Tibial nerve (tissue), 4 donors: Measurements from ENCODE around the gene NDUFS8. TPM values are rescaled to one million over a fixed set of nuclear protein-coding genes. Genes with fewer than 3 reads are reported as not detected.

Experiments
- DNase-seq, 2 donors: peaks; one replicate each; pipeline ENCODE4 v3.0.0-alpha.2; 2019; ENCODE audit warnings: low spot score in 2 of 2
- H3K27ac ChIP-seq, 4 donors: fragments of 200-600 bp; sonication (generic) in 3 of 4; one replicate each; pipeline ENCODE4 v1.5.1; 2017 to 2019; ENCODE audit warnings: mild to moderate bottlenecking in 1 of 4
- H3K27me3 ChIP-seq, 2 donors: fragments of 200-600 bp; sonication (generic) in 1 of 2; one replicate each; pipeline versions ENCODE4 v1.5.1 to v1.6.0; 2017 to 2019
- H3K36me3 ChIP-seq, 3 donors: fragments of 200-600 bp; sonication (generic); one replicate each; pipeline ENCODE4 v1.5.1; 2018 to 2019
- H3K4me1 ChIP-seq, 4 donors: fragments of 200-600 bp; sonication (generic) in 3 of 4; one replicate each; pipeline ENCODE4 v1.5.1; 2017 to 2019
- H3K4me3 ChIP-seq, 4 donors: fragments of 200-600 bp; sonication (generic) in 3 of 4; one replicate each; pipeline ENCODE4 v1.5.1; 2017 to 2019; ENCODE audit warnings: mild to moderate bottlenecking in 1 of 4, moderate library complexity in 1 of 4
- H3K9me3 ChIP-seq, 4 donors: fragments of 200-600 bp; sonication (generic) in 3 of 4; one replicate each; pipeline ENCODE4 v1.5.1; 2017 to 2019
- CTCF ChIP-seq, 5 experiments: fragments of 200-600 bp in 3 of 5; fragments of 450-650 bp in 2 of 5; sonication (generic) in 3 of 5; IDR thresholded peaks; one replicate each; pipeline ENCODE4 v1.5.1; 2016 to 2019; ENCODE audit warnings: antibody characterized with exemption in 5 of 5, mild to moderate bottlenecking in 3 of 5, moderate library complexity in 2 of 5
- EP300 ChIP-seq, 2 donors: sonication (generic); formaldehyde crosslinking; IDR thresholded peaks; one replicate each; pipeline ENCODE4 v1.6.1; 2017; ENCODE audit warnings: antibody characterized with exemption in 2 of 2, mild to moderate bottlenecking in 1 of 2
- POLR2A ChIP-seq, 2 donors: fragments of 450-650 bp; IDR thresholded peaks; one replicate each; pipeline ENCODE4 v1.6.1; 2017; ENCODE audit warnings: antibody characterized with exemption in 2 of 2, mild to moderate bottlenecking in 2 of 2, moderate library complexity in 2 of 2
- WGBS, 2 donors: methylation state at CpG; one replicate each; pipeline ENCODE4 v1.1.5; 2018; 5-methylcytosine and 5-hydroxymethylcytosine counted together
- total RNA-seq, 4 donors: library from RNA; depleted of rRNA; stranded (reverse); fragments of >200 nt; gene quantifications; one replicate each; pipeline ENCODE4 v1.1.0, GENCODE V29; 2016

Gene NDUFS8
- total RNA-seq, 4 donors from 2014 or later = 143 to 205 (median 180) TPM

GRCh38 chr11:68026391-68027105 is 3.9 kb upstream of the NDUFS8 start:
- Histone ChIP-seq H3K9me3 (peaks cover 0 to 22% (median 0%) of the 10 kb centered on the region in 4 donors), H3K27me3 (no peaks in the 10 kb centered on the region), H3K36me3 (peaks cover 0 to 68% (median 0%) of the 10 kb centered on the region in 3 donors), H3K4me3 (no peak overlapping the region), H3K27ac (no peak overlapping the region), H3K4me1 (peaks cover 0 to 16% (median 8%) of the 10 kb centered on the region in 4 donors)
- TF ChIP-seq EP300 (IDR thresholded peaks at IDR 0.05) (no peak), CTCF (IDR thresholded peaks at IDR 0.05) (no peak), POLR2A (IDR thresholded peaks at IDR 0.05) (no peak)
- 86 to 88% methylated on average over 14 to 18 of the region's 18 CpGs for WGBS, 2 donors
- no peak for DNase-seq

- H3K36me3 ChIP-seq = peaks cover 0 to 61% (median 0%) of the 10 kb centered on the region in 3 donors
- no peak overlapping the region for H3K27ac ChIP-seq
- peaks cover 0 to 22% (median 0%) of the 10 kb centered on the region in 4 donors for H3K9me3 ChIP-seq
- TF ChIP-seq EP300 (IDR thresholded peaks at IDR 0.05) (no peak), POLR2A (IDR thresholded peaks at IDR 0.05) (no peak), CTCF (IDR thresholded peaks at IDR 0.05) (no peak)
- no peak for DNase-seq
- no peak overlapping the region for H3K4me3 ChIP-seq
- peaks cover 0 to 27% (median 16%) of the 10 kb centered on the region in 4 donors for H3K4me1 ChIP-seq
- WGBS, 2 donors = 89 to 94% methylated on average over 20 to 21 of the region's 21 CpGs
- H3K27me3 ChIP-seq = no peaks in the 10 kb centered on the region
Observed at GRCh38 chr11:68027667-68028066, 2.8 kb upstream of the NDUFS8 start.

- 87 to 89% methylated on average over 12 of the region's 12 CpGs for WGBS, 2 donors
- Histone ChIP-seq H3K36me3 (peaks cover 0 to 61% (median 6%) of the 10 kb centered on the region in 3 donors), H3K4me1 (peaks cover 0 to 33% (median 16%) of the 10 kb centered on the region in 4 donors), H3K27me3 (no peaks in the 10 kb centered on the region), H3K9me3 (peaks cover 0 to 19% (median 0%) of the 10 kb centered on the region in 4 donors), H3K4me3 (no peak overlapping the region), H3K27ac (peak overlapping the region in 1 of 4 donors; percentile 0)
- TF ChIP-seq CTCF (IDR thresholded peaks at IDR 0.05) = no peak
- TF ChIP-seq EP300 (IDR thresholded peaks at IDR 0.05) = no peak
- TF ChIP-seq POLR2A (IDR thresholded peaks at IDR 0.05) = no peak
- no peak for DNase-seq
Observed at GRCh38 chr11:68028802-68029545, 1.5 kb upstream of the NDUFS8 start.

GRCh38 chr11:68031144-68031464 is 623 bp downstream of the NDUFS8 start:
- peak overlapping the region; percentile 50 to 94 (median 66) for H3K4me3 ChIP-seq
- 13 to 16% methylated on average over 10 of the region's 10 CpGs for WGBS, 2 donors
- peaks cover 0 to 35% (median 16%) of the 10 kb centered on the region in 4 donors for H3K4me1 ChIP-seq
- no peaks in the 10 kb centered on the region for H3K27me3 ChIP-seq
- H3K27ac ChIP-seq = peak overlapping the region; percentile 30 to 89 (median 83)
- DNase-seq = no peak
- no peaks in the 10 kb centered on the region for H3K9me3 ChIP-seq
- H3K36me3 ChIP-seq = peaks cover 0 to 60% (median 6%) of the 10 kb centered on the region in 3 donors
- TF ChIP-seq POLR2A (IDR thresholded peaks at IDR 0.05) (no peak), CTCF (IDR thresholded peaks at IDR 0.05) (no peak), EP300 (IDR thresholded peaks at IDR 0.05) (no peak)

- WGBS, 2 donors = 78 to 82% methylated on average over 9 of the region's 9 CpGs
- Histone ChIP-seq H3K4me1 (peaks cover 0 to 44% (median 19%) of the 10 kb centered on the region in 4 donors), H3K4me3 (no peak overlapping the region), H3K27ac (peak overlapping the region in 1 of 4 donors; percentile 89), H3K27me3 (no peaks in the 10 kb centered on the region), H3K9me3 (no peaks in the 10 kb centered on the region), H3K36me3 (peaks cover 0 to 60% (median 6%) of the 10 kb centered on the region in 3 donors)
- DNase-seq = no peak
- TF ChIP-seq POLR2A (IDR thresholded peaks at IDR 0.05) (no peak), EP300 (IDR thresholded peaks at IDR 0.05) (no peak), CTCF (IDR thresholded peaks at IDR 0.05) (no peak)
Observed at GRCh38 chr11:68032003-68032402, 1.5 kb downstream of the NDUFS8 start.
